ENCODE results near the gene BTN2A1. TPM values are rescaled to one million over a fixed set of nuclear protein-coding genes. Genes with fewer than 3 reads are reported as not detected.

Gene BTN2A1
- total and polyA plus RNA-seq, 10 of the 15 experiments (the other 5 are each of a cell fraction or from before 2014, with no cell fraction given), result 8.2 to 28.0 (median 15.8) TPM

DNA sequence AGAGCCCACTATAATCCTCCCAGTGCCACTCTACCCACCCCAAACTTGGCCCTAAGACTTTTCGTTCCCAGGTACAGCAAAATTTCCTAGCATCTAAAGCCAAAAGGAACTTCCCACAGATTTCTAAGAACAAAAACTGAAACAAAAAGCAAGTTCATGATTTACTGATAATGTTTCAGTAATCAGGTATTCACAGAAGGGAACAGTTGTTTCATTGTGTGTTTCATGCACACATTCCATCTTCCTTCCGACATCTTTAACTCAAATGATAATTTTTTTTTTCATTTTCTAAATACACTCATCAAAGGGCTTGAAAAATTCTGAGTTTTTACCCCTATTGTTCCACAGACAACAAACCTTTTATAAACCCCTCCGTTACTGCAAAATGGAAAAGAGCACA, 36.4 kb downstream of the BTN2A1 start:
- no peaks in the 10 kb centered on the region for H3K9me3 ChIP-seq (replicated peaks; ENCODE audit: control insufficient read depth, insufficient read depth, low read length)
- POLR2A ChIA-PET, result no interaction called here
- no peaks in the 10 kb centered on the region for H3K4me1 ChIP-seq (ENCODE audit: control insufficient read depth, insufficient read depth, low read length)
- intact Hi-C loops (cut with micrococcal nuclease; ENCODE audit: unreplicated experiment) (no loop called here), in situ Hi-C loops (cut with MboI) (no loop called here)
- no peaks in the 10 kb centered on the region for H3K36me3 ChIP-seq (ENCODE audit: control insufficient read depth in 2 of 2, insufficient read depth in 2 of 2, low read length in 1 of 2)
- no peak overlapping the region for H3K9ac ChIP-seq (ENCODE audit: control insufficient read depth, insufficient read depth, low read length)
- FAIRE-seq, result no peak
- CTCF ChIA-PET, result interaction anchor here (0.7 to 1.6 kb wide), 3 partner anchors 10 to 681 kb away, joined by 3 to 6 read pairs (median 5); no protein-coding TSS in a partner anchor
- H2AFZ ChIP-seq (ENCODE audit: control insufficient read depth, low read depth, low read length), result no peak overlapping the region
- H3K4me2 ChIP-seq (ENCODE audit: control insufficient read depth, insufficient read depth), result no peak overlapping the region
- no peaks in the 10 kb centered on the region; a peak in 1 of 4 replicates for H3K27me3 ChIP-seq (replicated peaks in 1 of 2; ENCODE audit: control insufficient read depth in 2 of 2, insufficient read depth in 2 of 2, low read length in 1 of 2)
- DNase-seq (ENCODE audit: low read depth, low spot score), result no peak
- RAD21 ChIA-PET (ENCODE audit: unreplicated experiment), result no interaction called here
- BruUV-seq (replicated peaks), result no TSS peak
- no peak overlapping the region for H3K4me3 ChIP-seq
- H3K27ac ChIP-seq (ENCODE audit: control insufficient read depth, insufficient read depth), result no peak overlapping the region
- H4K20me1 ChIP-seq (ENCODE audit: control insufficient read depth, insufficient read depth), result no peaks in the 10 kb centered on the region
- no peaks in the 10 kb centered on the region for H3K79me2 ChIP-seq (ENCODE audit: control insufficient read depth, insufficient read depth, low read length)
- 92% methylated on average over 3 of the region's 3 CpGs for WGBS (ENCODE audit: insufficient coverage, insufficient replicate concordance, low lambda C conversion rate, missing lambda C conversion rate)
- SMC1A ChIA-PET (ENCODE audit: uncharacterized antibody, unreplicated experiment), result interaction anchor here (1.0 kb wide), 2 partner anchors 9 to 17 kb away, joined by 3 to 4 read pairs; no protein-coding TSS in a partner anchor
- no peak for ATAC-seq
- TF ChIP-seq CBX3 (IDR thresholded peaks at IDR 0.05; ENCODE audit: borderline replicate concordance, low read depth) (no peak), POLR2AphosphoS5 (IDR thresholded peaks at IDR 0.05; ENCODE audit: low read length) (no peak), SMAD1 (IDR thresholded peaks at IDR 0.05; ENCODE audit: low read depth, partially characterized antibody) (no peak), PAX5 (IDR thresholded peaks at IDR 0.05; ENCODE audit: borderline replicate concordance, low read depth, low read length) (no peak), SREBF1 (IDR thresholded peaks at IDR 0.05; ENCODE audit: low read length) (no peak)
- TF ChIP-seq, protein P1, sequence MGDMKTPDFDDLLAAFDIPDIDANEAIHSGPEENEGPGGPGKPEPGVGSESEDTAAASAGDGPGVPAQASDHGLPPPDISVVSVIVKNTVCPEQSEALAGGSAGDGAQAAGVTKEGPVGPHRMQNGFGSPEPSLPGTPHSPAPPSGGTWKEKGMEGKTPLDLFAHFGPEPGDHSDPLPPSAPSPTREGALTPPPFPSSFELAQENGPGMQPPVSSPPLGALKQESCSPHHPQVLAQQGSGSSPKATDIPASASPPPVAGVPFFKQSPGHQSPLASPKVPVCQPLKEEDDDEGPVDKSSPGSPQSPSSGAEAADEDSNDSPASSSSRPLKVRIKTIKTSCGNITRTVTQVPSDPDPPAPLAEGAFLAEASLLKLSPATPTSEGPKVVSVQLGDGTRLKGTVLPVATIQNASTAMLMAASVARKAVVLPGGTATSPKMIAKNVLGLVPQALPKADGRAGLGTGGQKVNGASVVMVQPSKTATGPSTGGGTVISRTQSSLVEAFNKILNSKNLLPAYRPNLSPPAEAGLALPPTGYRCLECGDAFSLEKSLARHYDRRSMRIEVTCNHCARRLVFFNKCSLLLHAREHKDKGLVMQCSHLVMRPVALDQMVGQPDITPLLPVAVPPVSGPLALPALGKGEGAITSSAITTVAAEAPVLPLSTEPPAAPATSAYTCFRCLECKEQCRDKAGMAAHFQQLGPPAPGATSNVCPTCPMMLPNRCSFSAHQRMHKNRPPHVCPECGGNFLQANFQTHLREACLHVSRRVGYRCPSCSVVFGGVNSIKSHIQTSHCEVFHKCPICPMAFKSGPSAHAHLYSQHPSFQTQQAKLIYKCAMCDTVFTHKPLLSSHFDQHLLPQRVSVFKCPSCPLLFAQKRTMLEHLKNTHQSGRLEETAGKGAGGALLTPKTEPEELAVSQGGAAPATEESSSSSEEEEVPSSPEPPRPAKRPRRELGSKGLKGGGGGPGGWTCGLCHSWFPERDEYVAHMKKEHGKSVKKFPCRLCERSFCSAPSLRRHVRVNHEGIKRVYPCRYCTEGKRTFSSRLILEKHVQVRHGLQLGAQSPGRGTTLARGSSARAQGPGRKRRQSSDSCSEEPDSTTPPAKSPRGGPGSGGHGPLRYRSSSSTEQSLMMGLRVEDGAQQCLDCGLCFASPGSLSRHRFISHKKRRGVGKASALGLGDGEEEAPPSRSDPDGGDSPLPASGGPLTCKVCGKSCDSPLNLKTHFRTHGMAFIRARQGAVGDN (IDR thresholded peaks at IDR 0.05), result no peak

Data from GM12878 (cell line).